HepG2 (cell line): ENCODE results near the gene ALDH2. TPM values are rescaled to one million over a fixed set of nuclear protein-coding genes. Genes with fewer than 3 reads are reported as not detected.

ENCODE experiments used
- ATAC-seq: fragments of 200-7000 bp; cut with Tn5 transposase; 3 replicates; pipeline ENCODE4 v1.9.1; 2020; ENCODE audit warnings: mild to moderate bottlenecking, moderate library complexity
- BruUV-seq: library from RNA; stranded (reverse); fragments of 400-500 nt; replicated peaks from 2 replicates; lab custom pipeline; 2021; lab: Mats Ljungman, UMichigan
- CTCF ChIA-PET: fragments of 300-600 bp; formaldehyde crosslinking; extraction: SDS; loops from one replicate; lab custom pipeline; 2021; ENCODE audit warnings: low total read pairs, inconsistent platforms, low intra/inter-chr PET ratio; lab: Yijun Ruan, JAX
- POLR2A ChIA-PET: fragments of 350-600 bp; sonication (Branson Sonifier 250); formaldehyde crosslinking; loops from one replicate; lab custom pipeline; 2020; ENCODE audit warnings: antibody characterized with exemption, inconsistent platforms; lab: Yijun Ruan, JAX
- DNase-seq: peaks from one replicate; pipeline ENCODE4 v3.0.0-alpha.2; 2015; ENCODE audit warnings: low spot score
- FAIRE-seq: peaks from 3 replicates; lab custom pipeline; 2011; peaks lifted over from hg19 to GRCh38; lab: Jason Lieb, UNC
- H2AFZ ChIP-seq: one replicate; pipeline ENCODE4 v1.6.1; 2011; ENCODE audit warnings: low read length, inconsistent platforms
- H3K27ac ChIP-seq: fragments of 300-600 bp; 3 replicates; pipeline ENCODE4 v1.8.0; 2011; ENCODE audit warnings: mixed run types, mild to moderate bottlenecking, mixed read lengths, low read length, inconsistent platforms; ENCODE audit not compliant: insufficient read depth; ENCODE audit errors: extremely low read length
- H3K27me3 ChIP-seq, 2 experiments: fragments of 200-600 bp in 1 of 2; 2 replicates in 1 of 2; 3 replicates in 1 of 2; pipeline versions ENCODE4 v1.6.0 to v1.8.0; 2011; ENCODE audit warnings: low read length in 2 of 2, mild to moderate bottlenecking in 2 of 2, moderate library complexity in 2 of 2, inconsistent platforms in 1 of 2; ENCODE audit not compliant: insufficient read depth in 2 of 2, control insufficient read depth in 1 of 2
- H3K36me3 ChIP-seq, 2 experiments: fragments of 200-600 bp in 1 of 2; replicated peaks in 1 of 2; 2 replicates in 1 of 2; 3 replicates in 1 of 2; pipeline versions ENCODE4 v1.5.1 to v1.8.0; 2011; ENCODE audit warnings: low read length in 2 of 2, inconsistent platforms in 1 of 2; ENCODE audit not compliant: insufficient read depth in 2 of 2, control insufficient read depth in 1 of 2
- H3K4me1 ChIP-seq: 2 replicates; pipeline ENCODE4 v1.5.1; 2012; ENCODE audit warnings: low read length, inconsistent platforms; ENCODE audit not compliant: insufficient read depth
- H3K4me2 ChIP-seq: 2 replicates; pipeline ENCODE4 v1.6.0; 2011; ENCODE audit warnings: low read depth, low read length, inconsistent platforms
- H3K4me3 ChIP-seq, 3 experiments: fragments of 200-600 bp in 1 of 3; sonication (generic), shearing (Covaris generic) in 1 of 3; replicated peaks in 1 of 3; 2 replicates each; pipeline ENCODE4 v1.5.1; 2011 to 2016; ENCODE audit warnings: low read length in 3 of 3, inconsistent platforms in 2 of 3, low read depth in 2 of 3, mild to moderate bottlenecking in 2 of 3, control low read depth in 1 of 3, mixed read lengths in 1 of 3; ENCODE audit not compliant: insufficient read depth in 1 of 3
- H3K79me2 ChIP-seq: one replicate; pipeline ENCODE4 v1.6.1; 2011; ENCODE audit warnings: low read length, inconsistent platforms; ENCODE audit not compliant: insufficient read depth
- H3K9ac ChIP-seq: 2 replicates; pipeline ENCODE4 v1.6.0; 2011; ENCODE audit warnings: mild to moderate bottlenecking, low read depth, low read length, inconsistent platforms; ENCODE audit not compliant: insufficient read depth
- H3K9me3 ChIP-seq: 2 replicates; pipeline ENCODE4 v1.5.1; 2012; ENCODE audit warnings: mild to moderate bottlenecking, low read length
- H4K20me1 ChIP-seq: 2 replicates; pipeline ENCODE4 v1.6.0; 2011; ENCODE audit warnings: inconsistent platforms, mild to moderate bottlenecking, low read length, moderate library complexity; ENCODE audit not compliant: insufficient read depth
- AKNA ChIP-seq: sonication (generic); formaldehyde crosslinking; IDR thresholded peaks from 2 replicates; pipeline ENCODE4 v1.4.0; 2020; ENCODE audit warnings: missing genetic modification reagents, borderline replicate concordance
- GLMP ChIP-seq: sonication (generic); formaldehyde crosslinking; IDR thresholded peaks from 2 replicates; pipeline ENCODE4 v1.9.0; 2021; ENCODE audit warnings: missing genetic modification reagents, mild to moderate bottlenecking, borderline replicate concordance
- HMG20B ChIP-seq: conservative IDR thresholded peaks from 2 replicates; pipeline ENCODE4 v1.6.1; 2016; ENCODE audit warnings: missing genetic modification reagents, missing compliant biosample characterization
- NCOA2 ChIP-seq: sonication (generic); formaldehyde crosslinking; IDR thresholded peaks from 2 replicates; pipeline ENCODE4 v1.8.0; 2022; ENCODE audit warnings: inconsistent platforms
- NONO ChIP-seq, 2 experiments: fragments of 450-650 bp in 1 of 2; sonication (generic) in 1 of 2; formaldehyde crosslinking in 1 of 2; IDR thresholded peaks in 1 of 2; conservative IDR thresholded peaks in 1 of 2; 2 replicates each; pipeline versions ENCODE4 v1.6.1 to v1.8.0; 2017 to 2022; ENCODE audit warnings: mild to moderate bottlenecking in 1 of 2, missing genetic modification reagents in 1 of 2, moderate library complexity in 1 of 2
- NR1H2 ChIP-seq: sonication (generic); formaldehyde crosslinking; IDR thresholded peaks from 2 replicates; pipeline ENCODE4 v1.8.1; 2022; ENCODE audit warnings: low read depth, missing genetic modification reagents, borderline replicate concordance
- PCBP1 ChIP-seq: fragments of 200-400 bp; formaldehyde crosslinking; IDR thresholded peaks from 2 replicates; pipeline ENCODE4 v1.6.1; 2017; ENCODE audit warnings: mild to moderate bottlenecking, low read depth, low read length, borderline replicate concordance
- RNF2 ChIP-seq: fragments of 450-650 bp; conservative IDR thresholded peaks from 2 replicates; pipeline ENCODE4 v1.6.1; 2016; ENCODE audit warnings: low read depth
- SCMH1 ChIP-seq: sonication (generic); formaldehyde crosslinking; IDR thresholded peaks from 2 replicates; pipeline ENCODE4 v1.9.0; 2021; ENCODE audit warnings: missing genetic modification reagents, mild to moderate bottlenecking, borderline replicate concordance
- ZNF3 ChIP-seq: IDR thresholded peaks from 2 replicates; pipeline ENCODE4 v1.7.0; 2017; ENCODE audit warnings: inconsistent platforms
- ZNF337 ChIP-seq: sonication (generic); formaldehyde crosslinking; IDR thresholded peaks from 2 replicates; pipeline ENCODE4 v1.5.1; 2020; ENCODE audit warnings: missing genetic modification reagents, low read depth, mild to moderate bottlenecking, borderline replicate concordance
- ZNF710 ChIP-seq: sonication (generic); formaldehyde crosslinking; IDR thresholded peaks from 2 replicates; pipeline ENCODE4 v1.5.0; 2020; ENCODE audit warnings: mild to moderate bottlenecking, missing genetic modification reagents, borderline replicate concordance
- ZNF772 ChIP-seq: sonication (generic); formaldehyde crosslinking; IDR thresholded peaks from 2 replicates; pipeline ENCODE4 v1.5.0; 2020; ENCODE audit warnings: mild to moderate bottlenecking, missing genetic modification reagents
- ZNF883 ChIP-seq: sonication (generic); formaldehyde crosslinking; IDR thresholded peaks from 2 replicates; pipeline ENCODE4 v1.5.1; 2020; ENCODE audit warnings: mild to moderate bottlenecking, missing genetic modification reagents; ENCODE audit errors: not compliant biosample characterization
- WGBS: methylation state at CpG from one replicate; pipeline ENCODE4 v1.1.6; 2017; ENCODE audit warnings: low lambda C conversion rate; 5-methylcytosine and 5-hydroxymethylcytosine counted together
- in situ Hi-C: cut with HindIII; loops from 2 replicates; pipeline ENCODE4 v1.10.0; 2017; ENCODE audit warnings: low pct_unique_long_range_greater_than_20kb; ENCODE audit not compliant: extremely low pct_ligation_motif_present
- intact Hi-C: fragments of 100-400 bp; cut with micrococcal nuclease; formaldehyde crosslinking; loops from one replicate; pipeline ENCODE4 v1.10.0; 2022; ENCODE audit not compliant: unreplicated experiment
- polyA plus RNA-seq, 8 experiments: library from polyadenylated mRNA; depleted of rRNA in 3 of 8; stranded (reverse) in 7 of 8; unstranded in 1 of 8; fragments of >200 nt; fragmentation: Illumina TruSeq in 4 of 8; extraction: Trizol in 4 of 8; gene quantifications; 2 replicates each; pipeline versions ENCODE4 v1.2.1 to v1.2.3, GENCODE V29; 2011 to 2016; ENCODE audit warnings: low read depth in 4 of 8, missing spikeins in 1 of 8, mixed read lengths in 1 of 8; ENCODE audit not compliant: insufficient read depth in 1 of 8
- total RNA-seq, 5 experiments: library from RNA; depleted of rRNA; stranded (reverse); fragments of >200 nt; fragmentation: Illumina TruSeq; extraction: Trizol; gene quantifications; 2 replicates each; pipeline ENCODE4 v1.2.3, GENCODE V29; 2016; ENCODE audit warnings: low read depth in 1 of 5

The ALDH2 gene
- total and polyA plus RNA-seq, 2 of the 13 experiments (the other 11 are each of a cell fraction or from before 2014, with no cell fraction given): 78.8 to 103 TPM

- TF ChIP-seq ZNF337: no peak
- no peak for TF ChIP-seq PCBP1
- TF ChIP-seq SCMH1 (CRISPR knock-in tag): no peak
Observed at GRCh38 chr12:111799758-111800157, 33.0 kb downstream of the ALDH2 start (continued).

- ATAC-seq: no peak
- H3K9ac ChIP-seq: no peak overlapping the region
- no peaks in the 10 kb centered on the region for H4K20me1 ChIP-seq
- peaks cover 16 to 43% of the 10 kb centered on the region in 2 experiments for H3K36me3 ChIP-seq
- no TSS peak for BruUV-seq
- intact Hi-C loops (no loop called here), in situ Hi-C loops (no loop called here)
- no peak overlapping the region for H2AFZ ChIP-seq
- H3K79me2 ChIP-seq: no peaks in the 10 kb centered on the region
- ChIA-PET POLR2A (no interaction called here), CTCF (no interaction called here)
- H3K27me3 ChIP-seq: no peaks in the 10 kb centered on the region
- WGBS: 74% methylated on average over 6 of the region's 6 CpGs
- H3K4me3 ChIP-seq: no peak overlapping the region
- H3K9me3 ChIP-seq: no peaks in the 10 kb centered on the region
- H3K4me2 ChIP-seq: no peak overlapping the region
- H3K4me1 ChIP-seq: peaks cover 15% of the 10 kb centered on the region
- no peak for DNase-seq
- no peak overlapping the region for H3K27ac ChIP-seq
- FAIRE-seq: no peak
- TF ChIP-seq NR1H2: no peak
- TF ChIP-seq NONO (IDR thresholded peaks at IDR 0.05): no peak
- no peak for TF ChIP-seq NONO (CRISPR knock-in tag; conservative IDR thresholded peaks at IDR 0.05)
- no peak for TF ChIP-seq ZNF710
- TF ChIP-seq ZNF883 (CRISPR knock-in tag): no peak
- TF ChIP-seq GLMP (CRISPR knock-in tag): no peak
- no peak for TF ChIP-seq NCOA2 (CRISPR knock-in tag)
- no peak for TF ChIP-seq ZNF772 (CRISPR knock-in tag)
- TF ChIP-seq RNF2: no peak
- no peak for TF ChIP-seq ZNF3 (CRISPR knock-in tag)
- TF ChIP-seq AKNA: no peak
- TF ChIP-seq HMG20B (CRISPR knock-in tag): no peak
Observed at GRCh38 chr12:111803038-111803626, 36.4 kb downstream of the ALDH2 start.
